LHCN-M2 (cell line): ENCODE measurements around the gene CFAP206. TPM values are rescaled to one million over a fixed set of nuclear protein-coding genes. Genes with fewer than 3 reads are reported as not detected.

ENCODE experiments used
- total RNA-seq: library from RNA; depleted of rRNA; stranded (reverse); fragments of >200 nt; gene quantifications from 2 replicates; pipeline ENCODE4 v1.2.3, GENCODE V29; 2014; rRNA removed

Gene CFAP206
- total RNA-seq, 1 experiment from 2014 or later: 0.23 TPM

Other genes with a start within 250 kb of the CFAP206 start
- 2.1 and 3.4 TPM in 2 replicates for gene SMIM8, start 85.4 kb upstream of the CFAP206 start, total RNA-seq
- gene GJB7, start 78.7 kb upstream of the CFAP206 start, total RNA-seq: not detected in 2 replicates
- gene C6orf163, start 63.2 kb upstream of the CFAP206 start, total RNA-seq: 0.46 TPM in 1 of 2 replicates, not detected in the other
- gene SLC35A1, start 65.0 kb downstream of the CFAP206 start, total RNA-seq: 12.3 and 13.3 TPM in 2 replicates
- 32.5 and 36.4 TPM in 2 replicates for gene RARS2, start 182.0 kb downstream of the CFAP206 start, total RNA-seq
- 37.6 and 40.1 TPM in 2 replicates for gene ORC3, start 182.2 kb downstream of the CFAP206 start, total RNA-seq